Endothelial cell of hepatic sinusoid (primary cell): ENCODE measurements around the gene SEPTIN12.

Experiments used
- in situ Hi-C: cut with HindIII; loops from 2 replicates; pipeline ENCODE4 v1.10.0; 2017; ENCODE audit warnings: low sequenced_read_pairs

Gene SEPTIN12

GRCh38 chr16:4787627-4788482 is at the start of gene SEPTIN12:
SEPTIN12 (minus strand) TSS chr16:4788345; CDS start chr16:4787645, 700 bp downstream.
- in situ Hi-C loops = no loop called here

GRCh38 chr16:4836727-4837126 is 48.6 kb upstream of the SEPTIN12 start:
- in situ Hi-C loops = loop anchor here (5.0 kb wide), 1 partner anchor 106 kb away; no protein-coding TSS in a partner anchor

- in situ Hi-C loops = loop anchor here (5.0 kb wide), 1 partner anchor 66 kb away; the partner anchor contains the start of gene ZNF500
Observed at GRCh38 chr16:4833584-4833983, 45.4 kb upstream of the SEPTIN12 start.

GRCh38 chr16:4832698-4833343 is 44.7 kb upstream of the SEPTIN12 start:
- in situ Hi-C loops = loop anchor here (5.0 kb wide), 1 partner anchor 66 kb away; the partner anchor contains the start of gene ZNF500

GRCh38 chr16:4831616-4832015 is 43.5 kb upstream of the SEPTIN12 start:
- in situ Hi-C loops = loop anchor here (5.0 kb wide), 1 partner anchor 64 kb away; the partner anchor contains the start of gene ZNF500

- in situ Hi-C loops = loop anchor here (5.0 kb wide), 1 partner anchor 63 kb away; the partner anchor contains the start of gene ZNF500
Observed at GRCh38 chr16:4830408-4830807, 42.3 kb upstream of the SEPTIN12 start.

- in situ Hi-C loops = no loop called here
Observed at GRCh38 chr16:4828567-4829321, 40.6 kb upstream of the SEPTIN12 start.

- in situ Hi-C loops = no loop called here
Observed at GRCh38 chr16:4826980-4827379, 38.8 kb upstream of the SEPTIN12 start.

GRCh38 chr16:4826526-4826925 is 38.4 kb upstream of the SEPTIN12 start:
- in situ Hi-C loops = no loop called here

GRCh38 chr16:4825196-4825595 is 37.1 kb upstream of the SEPTIN12 start:
- in situ Hi-C loops = no loop called here

- in situ Hi-C loops = no loop called here
Observed at GRCh38 chr16:4820652-4821051, 32.5 kb upstream of the SEPTIN12 start.

GRCh38 chr16:4814542-4815173 is 26.5 kb upstream of the SEPTIN12 start:
- in situ Hi-C loops = no loop called here

GRCh38 chr16:4814046-4814445 is 25.9 kb upstream of the SEPTIN12 start:
- in situ Hi-C loops = no loop called here

GRCh38 chr16:4813251-4814003 is 25.3 kb upstream of the SEPTIN12 start:
- in situ Hi-C loops = no loop called here

GRCh38 chr16:4811773-4812172 is 23.6 kb upstream of the SEPTIN12 start:
- in situ Hi-C loops = no loop called here

GRCh38 chr16:4811242-4811641 is 23.1 kb upstream of the SEPTIN12 start:
- in situ Hi-C loops = no loop called here

GRCh38 chr16:4806280-4806679 is 18.1 kb upstream of the SEPTIN12 start:
- in situ Hi-C loops = no loop called here

GRCh38 chr16:4805231-4805630 is 17.1 kb upstream of the SEPTIN12 start:
- in situ Hi-C loops = no loop called here

- in situ Hi-C loops = no loop called here
Observed at GRCh38 chr16:4803898-4804762, 16.0 kb upstream of the SEPTIN12 start.
